Smooth muscle cell (in vitro differentiated cells): ENCODE results near the gene BCL2L13. TPM values are rescaled to one million over a fixed set of nuclear protein-coding genes. Genes with fewer than 3 reads are reported as not detected.

Source experiments
- DNase-seq: peaks from one replicate; lab custom pipeline; 2025; ENCODE audit not compliant: unreplicated experiment; lab: John Stamatoyannopoulos, UW
- H2AFZ ChIP-seq: fragments of 200-600 bp; sonication (generic); 2 replicates; pipeline ENCODE4 v1.6.0; 2016; ENCODE audit warnings: antibody characterized with exemption, low read depth, mild to moderate bottlenecking
- H3F3A ChIP-seq: fragments of 200-600 bp; sonication (generic); 2 replicates; pipeline ENCODE4 v1.6.0; 2017; ENCODE audit warnings: antibody characterized with exemption, low read depth
- H3K27ac ChIP-seq: fragments of 200-600 bp; sonication (generic); 2 replicates; pipeline ENCODE4 v1.5.1; 2016; ENCODE audit warnings: low read depth, mild to moderate bottlenecking
- H3K27me3 ChIP-seq: fragments of 200-600 bp; sonication (generic); 2 replicates; pipeline ENCODE4 v1.6.1; 2016; ENCODE audit warnings: low read depth, mild to moderate bottlenecking
- H3K36me3 ChIP-seq: fragments of 200-600 bp; sonication (generic); 2 replicates; pipeline ENCODE4 v1.5.1; 2016; ENCODE audit warnings: low read depth
- H3K4me1 ChIP-seq: fragments of 200-600 bp; sonication (generic); 2 replicates; pipeline ENCODE4 v1.5.1; 2016; ENCODE audit warnings: low read depth
- H3K4me2 ChIP-seq: fragments of 200-600 bp; sonication (generic); 2 replicates; pipeline ENCODE4 v1.6.0; 2016; ENCODE audit warnings: mild to moderate bottlenecking
- H3K4me3 ChIP-seq: fragments of 200-600 bp; sonication (generic); 2 replicates; pipeline ENCODE4 v1.5.1; 2016; ENCODE audit warnings: mild to moderate bottlenecking
- H3K79me2 ChIP-seq: fragments of 200-600 bp; sonication (generic); 2 replicates; pipeline ENCODE4 v1.6.0; 2016; ENCODE audit warnings: low read depth, mild to moderate bottlenecking
- H3K9ac ChIP-seq: fragments of 200-600 bp; sonication (generic); 2 replicates; pipeline ENCODE4 v1.6.0; 2016; ENCODE audit warnings: low read depth
- H3K9me3 ChIP-seq: fragments of 200-600 bp; sonication (generic); replicated peaks from 2 replicates; pipeline ENCODE4 v1.5.1; 2016; ENCODE audit warnings: low read depth
- H4K20me1 ChIP-seq: fragments of 200-600 bp; sonication (generic); 2 replicates; pipeline ENCODE4 v1.6.0; 2016; ENCODE audit warnings: low read depth
- CTCF ChIP-seq: fragments of 200-600 bp; sonication (generic); IDR thresholded peaks from 2 replicates; pipeline ENCODE4 v1.5.1; 2017; ENCODE audit warnings: borderline replicate concordance, mild to moderate bottlenecking, antibody characterized with exemption; ENCODE audit not compliant: insufficient read depth, poor library complexity, severe bottlenecking
- WGBS: methylation state at CpG from one replicate; pipeline ENCODE4 v1.1.7; 2016; ENCODE audit warnings: low lambda C conversion rate; 5-methylcytosine and 5-hydroxymethylcytosine counted together
- polyA plus RNA-seq: library from polyadenylated mRNA; unstranded; fragments of >200 nt; fragmentation: Nextera tagmentation; extraction: Ambion mirVana; gene quantifications from 2 replicates; pipeline ENCODE4 v1.2.1, GENCODE V29; 2016
- total RNA-seq: library from RNA; depleted of rRNA; stranded (reverse); fragments of >200 nt; gene quantifications from 2 replicates; pipeline ENCODE4 v1.2.3, GENCODE V29; 2014

BCL2L13 gene
- total and polyA plus RNA-seq, 2 experiments from 2014 or later = 16.7 to 27.0 TPM

- Histone ChIP-seq H3K4me3 (no peak overlapping the region), H3K27ac (peak overlapping the region; percentile 16), H3K36me3 (peaks cover 5% of the 10 kb centered on the region), H3K9ac (no peak overlapping the region), H3K27me3 (no peaks in the 10 kb centered on the region), H3F3A (no peaks in the 10 kb centered on the region), H3K79me2 (no peaks in the 10 kb centered on the region), H3K9me3 (no peaks in the 10 kb centered on the region), H4K20me1 (no peaks in the 10 kb centered on the region), H3K4me1 (no peaks in the 10 kb centered on the region), H3K4me2 (no peak overlapping the region), H2AFZ (no peak overlapping the region)
- no peak for TF ChIP-seq CTCF
- DNase-seq = no peak
- 77% methylated on average over 8 of the region's 8 CpGs for WGBS
Measured at GRCh38 chr22:17724678-17725499, 86.3 kb downstream of the BCL2L13 start.

GRCh38 chr22:17725500-17725796 is 86.9 kb downstream of the BCL2L13 start:
- H3K4me2 ChIP-seq = no peak overlapping the region
- H4K20me1 ChIP-seq = no peaks in the 10 kb centered on the region
- no peaks in the 10 kb centered on the region for H3K4me1 ChIP-seq
- no peaks in the 10 kb centered on the region for H3K9me3 ChIP-seq
- no peaks in the 10 kb centered on the region for H3F3A ChIP-seq
- H3K27ac ChIP-seq = peak overlapping the region; percentile 16
- H3K36me3 ChIP-seq = peaks cover 5% of the 10 kb centered on the region
- H3K27me3 ChIP-seq = no peaks in the 10 kb centered on the region
- DNase-seq = no peak
- no peaks in the 10 kb centered on the region for H3K79me2 ChIP-seq
- no peak for TF ChIP-seq CTCF
- H3K9ac ChIP-seq = no peak overlapping the region
- H2AFZ ChIP-seq = no peak overlapping the region
- H3K4me3 ChIP-seq = no peak overlapping the region

- DNase-seq = no peak
- Histone ChIP-seq H4K20me1 (no peaks in the 10 kb centered on the region), H3K4me1 (no peaks in the 10 kb centered on the region), H3K9ac (peak overlapping the region; percentile 7), H3K36me3 (peaks cover 5% of the 10 kb centered on the region), H3K9me3 (no peaks in the 10 kb centered on the region), H2AFZ (no peak overlapping the region), H3K4me3 (no peak overlapping the region), H3K27ac (peak overlapping the region; percentile 59), H3K79me2 (no peaks in the 10 kb centered on the region), H3K4me2 (peak overlapping the region; percentile 33), H3F3A (no peaks in the 10 kb centered on the region), H3K27me3 (no peaks in the 10 kb centered on the region)
- WGBS = 78% methylated on average over 13 of the region's 13 CpGs
- no peak for TF ChIP-seq CTCF
Measured at GRCh38 chr22:17726006-17726927, 87.7 kb downstream of the BCL2L13 start.
